ENCODE data around the gene SLC12A9. TPM values are rescaled to one million over a fixed set of nuclear protein-coding genes. Genes with fewer than 3 reads are reported as not detected.
A peak's percentile ranks its signal among the peaks of the same experiment; 100 is the strongest.

The SLC12A9 gene
- total and polyA plus RNA-seq, 2 of the 8 experiments (the other 6 are each of a cell fraction or from before 2014, with no cell fraction given): 31.4 to 40.1 TPM

DNA sequence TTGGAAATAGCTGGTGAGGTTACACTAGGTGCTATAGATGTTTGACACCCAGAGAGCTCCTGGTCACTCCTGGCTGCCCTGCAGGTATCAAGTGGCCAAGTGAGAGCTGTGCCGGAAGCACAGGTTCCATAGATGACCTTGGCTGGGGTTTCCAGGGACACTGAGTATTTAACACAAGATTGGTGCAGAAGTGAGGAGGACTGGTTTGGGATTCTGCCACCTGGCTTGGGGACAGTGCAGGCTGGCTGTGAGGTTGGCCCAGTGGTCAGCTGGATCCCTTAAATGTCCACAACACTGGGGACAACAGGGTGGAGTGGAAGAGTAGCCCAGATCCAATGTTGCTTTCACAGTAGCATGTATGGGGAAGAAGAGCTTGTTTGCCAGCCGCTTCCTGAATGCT, 48.5 kb downstream of the SLC12A9 start:
- Histone ChIP-seq H3K23me2 (ENCODE audit: low read depth, low read length) (peaks cover 5% of the 10 kb centered on the region; the same call in 1 of the 2 replicates), H4K91ac (replicated peaks; ENCODE audit: insufficient read length, low read length) (no peak overlapping the region), H2BK20ac (ENCODE audit: low read length) (no peak overlapping the region), H3K4me3 (ENCODE audit: extremely low read depth in 1 of 4, insufficient read depth in 2 of 4, low read depth in 3 of 4, low read length in 4 of 4) (no peak overlapping the region), H3K9ac (replicated peaks in 1 of 4; ENCODE audit: extremely low read depth in 1 of 4, low read depth in 3 of 4, low read length in 3 of 4) (no peak overlapping the region), H3K4ac (replicated peaks; ENCODE audit: insufficient read length, low read depth, low read length) (no peak overlapping the region), H3K36me3 (ENCODE audit: control insufficient read depth in 2 of 4, insufficient read depth in 4 of 4, low read length in 3 of 4) (no peaks in the 10 kb centered on the region), H2BK120ac (replicated peaks; ENCODE audit: low read depth, low read length) (no peak overlapping the region), H4K20me1 (replicated peaks in 1 of 2; ENCODE audit: control insufficient read depth in 1 of 2, insufficient read depth in 2 of 2, low read length in 2 of 2) (peaks cover 0 to 5% of the 10 kb centered on the region in 2 experiments), H4K5ac (ENCODE audit: insufficient read length, low read depth, low read length) (no peak overlapping the region), H3K27me3 (replicated peaks in 1 of 4; ENCODE audit: control insufficient read depth in 3 of 4, extremely low read depth in 1 of 4, insufficient read depth in 3 of 4, low read length in 3 of 4) (peaks cover 8 to 14% (median 11%) of the 10 kb centered on the region in 4 experiments), H3K79me2 (ENCODE audit: control insufficient read depth in 1 of 2, insufficient read depth in 2 of 2, low read length in 2 of 2) (no peaks in the 10 kb centered on the region), H2BK12ac (ENCODE audit: low read depth, low read length) (no peak overlapping the region), H2BK15ac (ENCODE audit: low read length) (no peak overlapping the region), H3K4me1 (replicated peaks in 1 of 4; ENCODE audit: control insufficient read depth in 3 of 4, insufficient read depth in 4 of 4, low read length in 3 of 4) (peaks cover 0 to 5% (median 3%) of the 10 kb centered on the region in 4 experiments; a peak in 6 of 7 replicates), H2AK5ac (ENCODE audit: low read depth, low read length) (peak overlapping the region; percentile 39; the same call in 1 of the 2 replicates), H3K9me3 (ENCODE audit: insufficient read depth in 2 of 2, low read depth in 1 of 2, low read length in 1 of 2) (no peaks in the 10 kb centered on the region), H3K79me1 (ENCODE audit: low read depth, low read length) (no peaks in the 10 kb centered on the region), H3K23ac (ENCODE audit: insufficient read length) (no peak overlapping the region), H3K56ac (replicated peaks; ENCODE audit: insufficient read length, low read depth, low read length) (no peak overlapping the region), H4K8ac (ENCODE audit: extremely low read depth, insufficient read depth, low read length) (no peak overlapping the region), H3K18ac (ENCODE audit: extremely low read depth, low read length) (no peak overlapping the region; the same call in 1 of the 2 replicates), H2BK5ac (ENCODE audit: low read depth, low read length) (no peak overlapping the region), H3K4me2 (ENCODE audit: insufficient read depth in 1 of 2, low read depth in 2 of 2, low read length in 2 of 2) (no peak overlapping the region), H3K27ac (ENCODE audit: low read depth, low read length) (no peak overlapping the region), H2AFZ (ENCODE audit: low read length) (no peak overlapping the region), H3K14ac (ENCODE audit: insufficient read length) (no peak overlapping the region)
- no peak for FAIRE-seq
- 92% methylated on average over 2 of the region's 2 CpGs; no CpG with 5 or more reads in 1 of the 2 experiments for WGBS, 2 experiments (ENCODE audit: extremely low coverage in 1 of 2, insufficient coverage in 1 of 2, insufficient read length in 1 of 2, insufficient replicate concordance in 2 of 2, low coverage in 1 of 2, low lambda C conversion rate in 2 of 2, missing lambda C conversion rate in 1 of 2)
- POLR2A ChIA-PET (ENCODE audit: partially characterized antibody): interaction anchor here (0.6 to 1.6 kb wide), 3 partner anchors 26 to 116 kb away, joined by 3 to 5 read pairs (median 3); partner anchors contain the start of gene SRRT
- no peak for DNase-seq (ENCODE audit: low read depth in 1 of 2, low spot score in 2 of 2)
- CTCF ChIA-PET (ENCODE audit: partially characterized antibody): interaction anchor here (0.7 to 3.0 kb wide), 4 partner anchors 46 to 176 kb away, joined by 3 to 6 read pairs (median 4); no protein-coding TSS in a partner anchor
- no peak for TF ChIP-seq KDM5A (IDR thresholded peaks at IDR 0.05; ENCODE audit: low read length)
- TF ChIP-seq TAF1 (IDR thresholded peaks at IDR 0.05; ENCODE audit: low read depth, low read length): no peak
- TF ChIP-seq, protein P1, sequence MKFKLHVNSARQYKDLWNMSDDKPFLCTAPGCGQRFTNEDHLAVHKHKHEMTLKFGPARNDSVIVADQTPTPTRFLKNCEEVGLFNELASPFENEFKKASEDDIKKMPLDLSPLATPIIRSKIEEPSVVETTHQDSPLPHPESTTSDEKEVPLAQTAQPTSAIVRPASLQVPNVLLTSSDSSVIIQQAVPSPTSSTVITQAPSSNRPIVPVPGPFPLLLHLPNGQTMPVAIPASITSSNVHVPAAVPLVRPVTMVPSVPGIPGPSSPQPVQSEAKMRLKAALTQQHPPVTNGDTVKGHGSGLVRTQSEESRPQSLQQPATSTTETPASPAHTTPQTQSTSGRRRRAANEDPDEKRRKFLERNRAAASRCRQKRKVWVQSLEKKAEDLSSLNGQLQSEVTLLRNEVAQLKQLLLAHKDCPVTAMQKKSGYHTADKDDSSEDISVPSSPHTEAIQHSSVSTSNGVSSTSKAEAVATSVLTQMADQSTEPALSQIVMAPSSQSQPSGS (IDR thresholded peaks at IDR 0.05; ENCODE audit: low read length): no peak
- no peak for TF ChIP-seq YY1 (IDR thresholded peaks at IDR 0.05; ENCODE audit: low read depth, low read length)
- TF ChIP-seq JUND (IDR thresholded peaks at IDR 0.05; ENCODE audit: low read length): no peak
